Measurements from ENCODE around the gene PHF21B.
"Not testable (repeated sequence)": the region's sequence is repeated elsewhere in the genome, so short reads cannot be mapped to it uniquely, and the experiment has no call there.

GRCh38 chr22:44961682-44962081, 48.1 kb downstream of the PHF21B start:
- not testable (repeated sequence) for TF ChIP-seq POLR2AphosphoS5, TAF1, POLR2A, POU2F2 (IDR thresholded peaks at IDR 0.05; ENCODE audit: low read depth, low read length)
